ENCODE results near the gene ASS1.

- TF ChIP-seq CTCF (tag by site-specific recombination; IDR thresholded peaks at IDR 0.05) (no peak), KLF16 (tag by site-specific recombination; IDR thresholded peaks at IDR 0.05) (no peak), ZNF449 (tag by site-specific recombination; IDR thresholded peaks at IDR 0.05) (no peak), ZSCAN30 (tag by site-specific recombination; IDR thresholded peaks at IDR 0.05) (no peak), YY1 (tag by site-specific recombination; IDR thresholded peaks at IDR 0.05) (no peak), ZNF324 (tag by site-specific recombination; IDR thresholded peaks at IDR 0.05) (no peak), ZNF654 (tag by site-specific recombination; IDR thresholded peaks at IDR 0.05; ENCODE audit: low read depth) (no peak), SALL2 (tag by site-specific recombination; IDR thresholded peaks at IDR 0.05; ENCODE audit: borderline replicate concordance) (no peak), ZNF629 (tag by site-specific recombination; IDR thresholded peaks at IDR 0.05) (no peak), ZNF19 (tag by site-specific recombination; IDR thresholded peaks at IDR 0.05; ENCODE audit: low read depth) (no peak), ATF2 (tag by site-specific recombination; IDR thresholded peaks at IDR 0.05; ENCODE audit: low read depth) (no peak), ZNF335 (tag by site-specific recombination; conservative IDR thresholded peaks at IDR 0.05) (no peak), ZNF274 (IDR thresholded peaks at IDR 0.05; ENCODE audit: low read length) (no peak), ZNF274 (tag by site-specific recombination; IDR thresholded peaks at IDR 0.05; ENCODE audit: borderline replicate concordance) (no peak), ZNF239 (tag by site-specific recombination; IDR thresholded peaks at IDR 0.05) (no peak)
Observed at GRCh38 chr9:130518233-130518632, 73.5 kb downstream of the ASS1 start.
